HG03060 (cell line): ENCODE data around the gene PPP3R1.

Experiments
- ATAC-seq: cut with Tn5 transposase; IDR thresholded peaks from one replicate; pipeline ENCODE4 v1.9.1; 2021; ENCODE audit warnings: low read depth, moderate number of reproducible peaks; ENCODE audit not compliant: unreplicated experiment

The PPP3R1 gene

GRCh38 chr2:68236103-68236734, 16.1 kb downstream of the PPP3R1 start:
- no peak for ATAC-seq

GRCh38 chr2:68235090-68235489, 17.2 kb downstream of the PPP3R1 start:
- ATAC-seq = no peak

DNA sequence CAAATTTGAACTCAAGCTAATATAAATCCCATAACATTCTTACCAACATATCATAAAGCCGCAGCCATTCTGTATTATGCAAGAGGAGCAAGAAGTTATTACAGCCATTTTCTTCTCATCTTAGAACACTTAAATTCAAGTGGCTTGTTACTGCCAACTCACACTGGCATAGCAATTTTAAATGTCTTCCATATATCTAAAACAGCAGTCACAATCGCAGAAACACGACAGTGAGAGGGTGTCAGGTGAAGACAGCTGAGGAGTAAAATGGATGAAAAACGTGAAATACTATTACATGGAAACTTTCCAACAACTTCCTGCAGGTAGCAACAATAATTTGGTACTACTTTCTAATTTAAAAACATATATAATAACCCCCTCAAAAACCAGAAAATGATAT, 17.9 kb downstream of the PPP3R1 start:
- ATAC-seq = no peak

DNA sequence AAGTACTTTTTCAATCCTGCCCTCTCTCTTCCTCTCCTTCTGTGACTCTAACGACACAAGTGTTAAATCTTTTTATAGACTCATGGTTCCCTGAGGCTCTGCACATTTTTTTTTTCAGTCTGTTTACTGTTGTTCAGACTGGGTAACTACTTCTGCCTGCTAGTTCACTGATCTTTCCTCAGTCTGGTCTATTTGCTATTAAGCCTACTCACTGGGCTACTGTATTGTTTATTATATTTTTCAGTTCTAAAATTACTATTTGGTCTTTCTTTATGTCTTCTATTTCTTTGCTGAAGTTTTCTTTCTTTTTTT, 21.3 kb downstream of the PPP3R1 start:
- ATAC-seq = no peak

- no peak for ATAC-seq
Observed at GRCh38 chr2:68230241-68231060, 21.9 kb downstream of the PPP3R1 start.

DNA sequence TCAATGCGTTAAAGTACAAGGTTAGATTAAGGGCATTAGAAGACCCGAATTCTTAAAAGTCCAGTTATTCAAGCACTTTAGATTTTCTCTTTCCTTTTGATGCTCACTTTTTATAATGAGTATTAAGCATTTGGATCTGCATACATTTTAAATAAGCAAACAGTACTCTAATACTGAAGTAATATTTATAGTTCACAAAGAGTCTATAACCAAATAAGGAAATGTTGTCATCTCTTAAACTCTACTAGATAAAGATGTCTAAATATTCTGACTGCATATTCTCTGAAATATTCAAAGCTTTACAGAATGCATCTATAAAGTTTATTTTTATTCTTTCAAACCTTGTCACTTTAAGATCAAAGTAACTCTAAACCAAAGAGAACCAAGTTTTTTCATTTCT, 25.5 kb downstream of the PPP3R1 start:
- no peak for ATAC-seq

DNA sequence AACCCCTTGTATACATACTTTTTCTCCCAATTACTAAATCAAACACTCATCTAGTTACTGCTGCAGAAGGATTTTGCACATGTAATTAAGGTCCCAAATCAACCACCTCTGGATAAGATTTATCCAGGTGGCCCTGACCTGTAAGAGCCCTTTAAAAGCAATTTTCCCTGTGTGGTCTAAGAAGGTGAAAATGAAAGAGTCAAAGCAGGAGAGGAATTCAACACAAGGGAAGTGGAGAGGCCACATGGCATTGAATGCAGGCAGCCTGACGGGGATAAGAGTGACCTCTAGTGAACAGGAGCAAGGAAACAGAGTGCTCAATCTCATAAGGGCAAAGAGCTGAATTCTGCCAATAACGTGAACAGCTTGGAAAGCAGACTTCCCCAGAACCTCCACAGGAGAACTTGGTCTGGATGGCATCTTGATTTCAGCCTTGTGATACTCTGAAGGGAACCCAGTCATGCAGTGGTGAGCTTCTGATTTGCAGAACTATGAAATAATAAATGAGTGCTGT, 27.2 kb downstream of the PPP3R1 start:
- peak; percentile 57 for ATAC-seq

- no peak for ATAC-seq
Observed at GRCh38 chr2:68223419-68223818, 28.9 kb downstream of the PPP3R1 start.

GRCh38 chr2:68222287-68222686, 30.0 kb downstream of the PPP3R1 start:
- no peak for ATAC-seq

- no peak for ATAC-seq
Observed at GRCh38 chr2:68218343-68218901, 33.9 kb downstream of the PPP3R1 start.

DNA sequence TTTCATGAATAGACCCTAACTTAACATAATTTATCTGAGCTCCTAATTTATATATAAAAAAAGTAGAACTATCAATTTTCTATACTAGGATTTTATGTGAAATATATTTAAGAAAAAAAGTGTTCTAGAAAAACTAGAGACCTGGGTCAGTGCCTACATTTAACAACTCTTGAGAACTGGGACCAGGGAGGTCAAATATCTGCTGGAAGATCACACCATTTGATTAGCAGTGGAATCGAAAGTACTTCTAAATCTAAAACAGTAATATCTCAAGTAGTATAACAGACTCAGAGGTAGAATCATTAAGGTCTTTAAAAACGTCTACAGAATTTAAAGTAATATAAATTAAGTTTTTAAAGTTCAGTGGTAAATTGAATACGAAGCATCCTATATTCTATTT, 34.6 kb downstream of the PPP3R1 start:
- ATAC-seq = no peak

- peak; percentile 37 for ATAC-seq
Observed at GRCh38 chr2:68216454-68217310, 35.6 kb downstream of the PPP3R1 start.

DNA sequence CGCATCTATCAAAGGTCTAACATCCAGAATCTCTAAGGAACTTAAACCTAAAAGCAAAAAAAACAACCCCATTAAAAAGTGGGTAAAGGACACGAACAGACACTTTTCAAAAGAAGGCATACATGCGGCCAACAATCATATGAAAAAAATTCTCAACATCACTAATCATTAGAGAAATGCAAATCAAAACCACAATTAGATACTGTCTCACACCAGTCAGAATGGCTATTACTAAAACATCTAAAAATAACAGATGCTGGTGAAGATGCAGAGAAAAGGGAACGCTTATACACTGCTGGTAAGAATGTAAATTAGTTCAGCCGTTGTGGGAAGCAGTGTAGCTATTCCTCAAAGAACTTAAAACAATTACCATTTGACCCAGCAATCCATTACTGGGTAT, 38.0 kb downstream of the PPP3R1 start:
- ATAC-seq = peak; percentile 58

- no peak for ATAC-seq
Observed at GRCh38 chr2:68206793-68207192, 45.5 kb downstream of the PPP3R1 start.

DNA sequence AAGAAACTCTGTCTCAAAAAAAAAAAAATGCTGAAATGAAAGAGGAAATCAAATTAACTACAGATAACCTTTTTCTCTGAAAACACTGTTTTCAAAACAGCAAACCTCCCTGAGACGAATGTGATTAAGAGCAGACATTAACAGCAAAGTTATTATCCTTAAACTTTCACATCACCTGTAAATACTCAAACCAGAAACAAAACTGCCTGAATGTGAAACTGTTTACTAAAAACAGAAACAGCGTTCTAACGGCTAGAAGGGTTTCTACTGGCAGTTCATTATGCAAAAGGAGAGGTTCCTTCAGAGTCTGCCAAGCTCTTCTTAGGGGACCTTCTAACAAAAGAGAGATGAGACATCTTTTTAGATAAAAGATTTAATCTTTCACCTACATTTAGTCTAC, 48.7 kb downstream of the PPP3R1 start:
- ATAC-seq = peak; percentile 89

DNA sequence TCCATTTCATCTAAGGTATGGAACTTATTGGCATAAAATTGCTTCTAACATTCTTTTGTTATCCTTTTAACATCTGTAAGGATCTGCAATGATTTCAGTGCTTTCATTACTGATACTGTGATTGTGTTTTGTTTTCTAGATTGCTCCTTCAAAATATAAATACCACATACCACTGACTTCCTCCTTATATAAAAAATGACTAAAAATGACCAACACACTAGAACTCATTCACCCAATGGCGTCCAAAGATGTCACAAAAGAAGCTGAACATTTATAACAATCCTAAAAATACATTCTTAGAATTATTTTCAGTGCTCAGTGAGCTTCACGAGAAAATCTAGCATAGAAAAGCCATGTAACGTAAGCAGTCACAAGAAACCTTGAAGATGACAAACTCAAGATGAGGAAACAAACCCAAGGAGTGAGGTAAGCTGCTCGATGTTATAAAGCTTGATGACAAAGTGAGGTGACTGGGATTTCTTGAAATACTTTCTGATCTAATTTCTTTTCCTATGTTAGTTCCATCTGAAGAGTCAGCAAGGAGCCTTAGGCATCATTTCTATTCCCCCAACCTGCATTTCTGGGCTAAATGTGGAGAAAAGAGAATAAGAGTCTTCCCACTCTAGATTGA, 52.1 kb downstream of the PPP3R1 start:
- ATAC-seq = no peak

- no peak for ATAC-seq
Observed at GRCh38 chr2:68196120-68196716, 56.1 kb downstream of the PPP3R1 start.

- no peak for ATAC-seq
Observed at GRCh38 chr2:68195096-68195495, 57.2 kb downstream of the PPP3R1 start.

DNA sequence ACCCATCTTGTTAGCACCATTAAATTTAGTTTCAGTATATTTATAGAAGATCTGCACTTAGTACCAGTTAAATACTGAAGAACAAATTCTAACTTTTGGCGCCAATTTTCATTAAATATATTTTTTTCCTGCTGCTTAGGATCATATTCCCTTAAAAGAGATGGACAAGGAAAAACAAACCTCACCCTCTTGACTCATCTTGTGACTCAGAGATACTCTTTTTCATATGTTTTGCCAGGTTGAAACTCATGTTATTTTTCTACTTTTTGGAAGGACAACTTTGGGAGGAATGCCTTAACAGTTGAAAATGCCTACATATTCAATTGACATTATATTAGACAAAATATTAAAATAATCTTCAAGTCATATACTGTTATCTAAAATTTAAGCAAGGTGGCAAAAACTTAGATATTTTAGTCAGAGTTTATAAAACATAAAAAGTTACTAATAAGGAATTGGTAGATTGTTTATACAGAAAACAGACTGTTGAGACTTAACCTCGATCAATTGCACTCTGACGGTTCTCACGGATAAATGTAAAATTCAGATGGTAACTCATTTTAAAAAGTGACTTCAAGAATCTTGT, 58.5 kb downstream of the PPP3R1 start:
- no peak for ATAC-seq

GRCh38 chr2:68193144-68193543, 59.2 kb downstream of the PPP3R1 start:
- no peak for ATAC-seq
